GM12892 (cell line): ENCODE data around the gene USP7.
"Not testable (repeated sequence)": the region's sequence is repeated elsewhere in the genome, so short reads cannot be mapped to it uniquely, and the experiment has no call there.

Experiments
- DNase-seq: peaks from one replicate; pipeline ENCODE4 v3.0.0; 2011; ENCODE audit not compliant: insufficient read length
- FAIRE-seq: peaks from 2 replicates; lab custom pipeline; 2011; peaks lifted over from hg19 to GRCh38; lab: Jason Lieb, UNC
- POLR2A ChIP-seq: IDR thresholded peaks from 2 replicates; pipeline ENCODE4 v1.6.1; 2011; ENCODE audit warnings: low read depth, low read length, control low read depth
- POLR2AphosphoS5 ChIP-seq: IDR thresholded peaks from 2 replicates; pipeline ENCODE4 v1.6.1; 2011; ENCODE audit warnings: low read depth, low read length, control low read depth
- TAF1 ChIP-seq: IDR thresholded peaks from 2 replicates; pipeline ENCODE4 v1.6.1; 2011; ENCODE audit warnings: low read depth, mild to moderate bottlenecking, control low read depth, low read length, borderline replicate concordance

Gene USP7

GRCh38 chr16:8874388-8874787 lies 89.3 kb downstream of the USP7 start:
- DNase-seq (no peak), FAIRE-seq (no peak)
- TF ChIP-seq POLR2A (no peak), POLR2AphosphoS5 (no peak), TAF1 (no peak)

GRCh38 chr16:8873866-8874195 lies 89.9 kb downstream of the USP7 start:
- not testable (repeated sequence) for FAIRE-seq

GRCh38 chr16:8872967-8873865 lies 90.5 kb downstream of the USP7 start:
- no peak for TF ChIP-seq TAF1
- TF ChIP-seq POLR2A = no peak
- TF ChIP-seq POLR2AphosphoS5 = no peak
- DNase-seq (no peak), FAIRE-seq (no peak)

More at GRCh38 chr16:8873866-8874195, 89.9 kb downstream of the USP7 start:
- DNase-seq = not testable (repeated sequence)

DNA sequence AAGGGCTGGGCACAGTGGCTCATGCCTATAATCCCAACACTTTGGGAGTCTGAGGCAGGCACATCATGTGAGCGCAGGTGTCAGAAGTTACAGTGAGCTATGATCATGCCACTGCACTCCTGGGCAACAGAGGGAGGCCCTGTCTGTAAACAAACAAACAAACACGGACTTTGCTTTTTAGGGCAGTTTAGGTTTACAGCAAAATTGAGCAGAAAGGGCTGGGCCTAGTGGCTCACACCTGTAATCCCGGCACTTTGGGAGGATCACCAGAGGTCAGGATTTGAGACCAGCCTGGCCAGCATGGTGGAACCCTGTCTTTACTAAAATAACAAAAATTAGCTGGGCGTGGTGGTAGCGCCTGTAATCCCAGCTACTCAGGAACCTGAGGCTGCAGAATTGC lies 91.6 kb downstream of the USP7 start:
- no peak for FAIRE-seq
- no peak for TF ChIP-seq POLR2AphosphoS5
- DNase-seq = no peak

GRCh38 chr16:8869988-8870241 lies 93.8 kb downstream of the USP7 start:
- not testable (repeated sequence) for FAIRE-seq, DNase-seq

- FAIRE-seq (no peak), DNase-seq (no peak)
- TF ChIP-seq POLR2AphosphoS5 (0 out of 2 replicates have a peak, but pooled peaks have one; percentile 7), POLR2A (peak; percentile 39; the same call in 1 of the 2 replicates), TAF1 (no peak)
Measured at GRCh38 chr16:8869212-8869987, 94.3 kb downstream of the USP7 start.

- FAIRE-seq (peak; percentile 69), DNase-seq (peak; percentile 94)
- TF ChIP-seq TAF1 (peak; percentile 92), POLR2A (peak; percentile 84), POLR2AphosphoS5 (peak; percentile 73)
Measured at GRCh38 chr16:8868416-8869211, 95.1 kb downstream of the USP7 start, which contains the start of gene CARHSP1. Gene CARHSP1 (minus strand): TSS chr16:8869006. CDS start chr16:8859328, 9,678 bp downstream.

GRCh38 chr16:8867932-8868415 lies 95.7 kb downstream of the USP7 start:
- FAIRE-seq (no peak), DNase-seq (no peak)
- TF ChIP-seq TAF1 (no peak), POLR2A (no peak), POLR2AphosphoS5 (no peak)

DNA sequence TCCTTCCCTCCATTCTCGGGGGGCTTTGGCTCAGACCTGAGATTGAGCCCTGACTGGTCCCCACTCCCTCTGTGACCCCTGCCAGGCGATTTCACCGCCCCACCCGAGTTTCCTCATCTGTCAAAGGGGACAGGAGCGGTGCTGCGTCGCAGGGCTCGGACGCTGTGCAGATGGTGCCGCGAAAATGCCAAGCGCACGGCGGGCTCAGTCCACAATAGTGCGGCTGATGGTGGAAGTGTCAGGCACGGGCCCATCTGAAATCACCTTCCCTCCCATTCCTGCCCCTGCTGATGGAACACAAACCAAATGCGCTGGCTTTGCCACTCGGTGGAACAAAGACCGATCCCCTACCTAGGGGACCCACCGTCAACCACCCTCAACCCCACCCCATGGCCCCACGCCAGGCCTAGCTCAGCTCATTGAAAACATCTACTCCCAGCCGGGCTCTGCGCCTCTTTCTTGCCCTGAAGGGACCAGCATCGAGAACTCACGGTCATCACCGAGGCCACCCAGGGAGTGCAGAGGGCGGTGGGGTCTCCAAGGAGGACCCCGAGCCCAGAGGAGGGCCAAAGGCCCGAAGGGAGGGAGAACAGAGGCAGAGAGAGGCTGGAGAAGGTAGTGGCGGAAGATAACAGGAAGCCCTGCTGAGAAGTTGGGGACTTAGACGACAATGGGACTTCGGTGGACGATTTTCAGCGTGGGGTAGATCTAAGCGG lies 96.3 kb downstream of the USP7 start:
- FAIRE-seq (no peak), DNase-seq (no peak)
- TF ChIP-seq POLR2A (peak; percentile 24; the same call in 1 of the 2 replicates), POLR2AphosphoS5 (no peak)

DNA sequence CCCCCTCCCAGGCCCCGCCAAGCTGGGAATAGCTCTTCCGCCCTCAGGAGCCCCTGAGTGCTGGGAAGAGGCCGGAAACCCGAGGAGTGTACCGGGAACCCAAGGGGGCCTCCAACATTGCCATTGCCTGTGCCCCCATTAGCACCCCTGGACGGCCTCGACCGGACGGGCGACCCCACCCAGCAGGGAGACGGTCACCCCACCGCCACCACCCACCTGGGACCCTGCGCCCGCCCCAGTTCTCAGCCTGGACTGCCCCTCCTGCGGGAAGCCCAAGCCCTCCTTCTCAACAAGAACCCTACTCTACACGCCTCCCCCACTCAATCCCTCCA lies 96.9 kb downstream of the USP7 start:
- DNase-seq (no peak), FAIRE-seq (no peak)
- TF ChIP-seq POLR2A = no peak

DNA sequence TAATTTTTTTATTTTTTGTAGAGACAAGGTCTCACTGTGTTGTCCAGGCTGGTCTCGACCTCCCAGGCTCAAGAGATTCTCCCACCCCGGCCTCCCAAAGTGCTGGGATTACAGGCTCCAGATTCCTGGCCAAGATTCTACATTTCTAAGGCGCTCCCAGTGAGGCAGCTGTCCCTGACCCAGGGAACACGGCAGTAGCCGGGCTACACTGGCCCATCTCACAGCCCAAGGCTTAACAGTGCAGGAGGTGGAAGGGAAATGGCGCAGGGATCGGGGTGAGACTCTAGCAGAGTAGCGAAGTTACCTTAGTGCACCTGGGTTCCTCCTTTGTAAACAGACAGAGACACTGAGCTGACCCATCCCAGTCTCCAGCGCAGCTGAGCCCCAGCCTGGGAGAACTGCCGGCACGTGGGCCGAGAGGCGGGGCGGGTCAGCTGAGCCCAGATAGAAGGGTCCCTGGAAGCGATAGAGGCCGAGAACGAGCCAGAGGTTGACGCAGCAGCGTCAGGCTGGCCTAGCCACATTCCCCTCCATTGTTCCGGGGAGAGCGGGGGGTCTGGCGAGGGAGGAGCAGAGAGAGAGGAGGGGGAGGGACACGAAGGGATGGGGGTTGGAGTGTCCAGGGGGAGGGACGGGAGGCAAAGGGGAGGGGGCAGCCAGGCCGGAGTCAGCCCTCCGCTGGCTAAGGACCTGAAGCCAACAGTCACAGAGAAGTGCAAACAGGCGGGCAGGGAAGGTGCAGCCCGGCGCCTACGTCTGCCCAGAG lies 97.4 kb downstream of the USP7 start:
- no peak for DNase-seq
- TF ChIP-seq POLR2A = no peak
- no peak for TF ChIP-seq POLR2AphosphoS5
- TF ChIP-seq TAF1 = no peak
- FAIRE-seq = no peak
